ENCODE results near the gene DNTT. TPM values are rescaled to one million over a fixed set of nuclear protein-coding genes. Genes with fewer than 3 reads are reported as not detected.
A peak's percentile ranks its signal among the peaks of the same experiment; 100 is the strongest.

The DNTT gene
- total and polyA plus RNA-seq, 2 of the 13 experiments (the other 11 are each of a cell fraction or from before 2014, with no cell fraction given) = not detected

GRCh38 chr10:96374985-96375830 is 71.0 kb downstream of the DNTT start (continued):
- TF ChIP-seq ZBTB26 (CRISPR knock-in tag; IDR thresholded peaks at IDR 0.05; ENCODE audit: borderline replicate concordance) (no peak), HDAC2 (CRISPR knock-in tag; IDR thresholded peaks at IDR 0.05) (no peak), ZSCAN22 (CRISPR knock-in tag; IDR thresholded peaks at IDR 0.05) (no peak), DDIT3 (CRISPR knock-in tag; IDR thresholded peaks at IDR 0.05) (no peak), ZNF773 (CRISPR knock-in tag; IDR thresholded peaks at IDR 0.05; ENCODE audit: borderline replicate concordance) (no peak), PREB (CRISPR knock-in tag; IDR thresholded peaks at IDR 0.05) (no peak), NFE2 (CRISPR knock-in tag; IDR thresholded peaks at IDR 0.05) (no peak), DNMT3B (CRISPR knock-in tag; conservative IDR thresholded peaks at IDR 0.05) (no peak), CREM (IDR thresholded peaks at IDR 0.05) (no peak), CREM (CRISPR knock-in tag; IDR thresholded peaks at IDR 0.05) (no peak), ZNF562 (CRISPR knock-in tag; IDR thresholded peaks at IDR 0.05; ENCODE audit: borderline replicate concordance) (no peak), ZFP36L1 (CRISPR knock-in tag; IDR thresholded peaks at IDR 0.05) (no peak), IRF2 (CRISPR knock-in tag; IDR thresholded peaks at IDR 0.05) (no peak), MLLT10 (CRISPR knock-in tag; IDR thresholded peaks at IDR 0.05) (no peak), SIN3B (IDR thresholded peaks at IDR 0.05; ENCODE audit: low read length) (no peak), MAFK (conservative IDR thresholded peaks at IDR 0.05 in 1 of 2, IDR thresholded peaks at IDR 0.05 in 1 of 2; ENCODE audit: low read length in 2 of 2) (no peak), TMF1 (CRISPR knock-in tag; IDR thresholded peaks at IDR 0.05; ENCODE audit: low read depth) (no peak), DRAP1 (CRISPR knock-in tag; IDR thresholded peaks at IDR 0.05) (peak; percentile 36; the same call in 1 of the 2 replicates), RBM39 (IDR thresholded peaks at IDR 0.05; ENCODE audit: low read depth, low read length, poor library complexity, severe bottlenecking) (no peak), REST (IDR thresholded peaks at IDR 0.05; ENCODE audit: borderline replicate concordance in 1 of 2, low read depth in 1 of 2, low read length in 2 of 2) (no peak), ZNF737 (CRISPR knock-in tag; IDR thresholded peaks at IDR 0.05; ENCODE audit: borderline replicate concordance) (no peak), SIX1 (CRISPR knock-in tag; IDR thresholded peaks at IDR 0.05; ENCODE audit: borderline replicate concordance) (no peak), ZNF143 (CRISPR knock-in tag; IDR thresholded peaks at IDR 0.05) (no peak)
